T-helper 2 cell (primary cell): Measurements from ENCODE around the gene SNAI3.

Experiments
- DNase-seq, 5 experiments: peaks; one replicate each; pipeline versions ENCODE4 v3.0.0 to v3.0.0-alpha.2; 2012 to 2022
- total RNA-seq, 2 donors: gene quantifications; one replicate each; lab custom pipeline; 2026; lab: John Stamatoyannopoulos, UW

The SNAI3 gene
- 2.5 to 10.6 reads per million in 2 donors for total RNA-seq

DNA sequence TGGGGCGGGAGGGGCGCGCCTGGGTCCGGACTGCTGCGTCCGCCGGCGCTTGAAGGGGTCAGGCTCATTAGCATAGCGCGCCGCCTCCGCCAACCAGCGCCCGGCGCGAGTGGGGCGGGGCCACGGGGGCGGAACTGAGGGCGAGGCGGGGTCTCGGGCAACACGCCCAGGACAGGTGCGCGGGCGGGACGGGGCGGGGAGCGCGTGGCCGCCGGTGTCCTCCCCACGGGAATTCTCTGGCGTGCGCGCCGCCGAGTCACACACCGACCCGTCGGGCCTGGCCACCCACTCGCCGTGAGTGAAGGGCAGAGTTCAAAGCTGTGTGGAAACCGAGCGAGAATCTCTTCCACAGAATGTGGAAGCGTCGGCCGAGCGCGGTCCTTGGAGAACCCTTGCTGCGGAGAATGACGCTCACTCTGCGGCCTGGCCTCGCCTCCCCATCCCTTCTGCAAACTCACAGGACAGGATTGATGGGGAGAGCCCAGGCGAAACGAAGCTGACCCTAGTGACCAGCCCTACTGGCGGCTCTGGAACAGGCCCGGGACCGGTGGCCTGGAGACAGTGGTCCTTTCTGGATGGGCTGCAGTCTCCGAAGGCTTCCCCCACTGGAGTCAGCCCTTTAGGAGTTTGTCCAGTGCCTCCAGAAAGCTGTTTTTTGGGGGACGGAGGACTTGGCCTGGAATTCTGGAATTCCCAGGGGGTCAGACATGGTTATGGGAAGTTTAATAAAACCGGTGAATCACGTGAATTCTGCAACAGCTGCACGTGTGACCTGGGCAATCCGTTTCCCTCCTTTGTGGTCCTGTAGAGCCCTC lies at the start of gene SNAI3:
Gene SNAI3, minus strand, starts transcription at position 69 of the 815 bp plus-strand sequence. CDS start 101 bp downstream, outside the sequence.
- DNase-seq: peak; percentile 75 to 84 (median 80)

GRCh38 chr16:88736088-88736487 lies 49.8 kb upstream of the SNAI3 start:
- no peak for DNase-seq

DNA sequence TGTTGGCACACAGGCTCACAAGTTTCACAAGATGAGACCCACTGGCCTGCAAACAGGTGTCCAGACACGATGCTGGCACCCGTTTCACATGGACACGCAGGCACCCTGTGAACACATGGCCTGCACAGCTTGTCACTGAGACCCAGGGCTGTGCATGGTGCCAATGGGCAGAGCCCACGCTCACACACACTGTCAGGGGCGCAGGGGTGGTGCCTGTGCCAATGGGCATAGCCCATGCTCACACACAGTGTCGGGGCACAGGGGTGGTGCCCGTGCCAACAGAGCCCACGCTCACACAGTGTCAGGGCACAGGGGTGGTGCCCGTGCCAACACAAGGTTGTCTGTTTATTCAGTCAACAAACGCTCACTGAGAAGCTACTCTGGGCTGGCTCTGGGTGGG lies 49.3 kb upstream of the SNAI3 start:
- no peak for DNase-seq

GRCh38 chr16:88735121-88735520 lies 48.8 kb upstream of the SNAI3 start:
- no peak for DNase-seq

DNA sequence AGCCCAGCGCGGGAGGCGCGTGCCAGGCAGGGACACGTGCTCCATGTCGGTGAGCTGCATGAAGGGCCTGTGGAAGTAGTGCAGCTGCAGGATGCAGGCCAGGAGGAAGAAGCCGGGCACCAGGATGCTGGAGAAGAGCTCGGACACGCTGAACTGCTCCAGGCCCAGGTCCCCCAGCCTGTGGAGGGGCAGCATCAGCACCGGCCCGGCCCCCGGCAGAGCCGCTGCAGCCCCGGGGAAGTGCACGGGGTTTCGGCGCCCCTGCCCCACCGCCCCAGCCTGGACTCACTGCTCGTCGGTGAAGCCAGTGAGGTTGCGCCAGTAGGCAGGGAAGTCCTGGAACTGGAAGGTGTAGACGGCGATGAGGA lies 48.0 kb upstream of the SNAI3 start:
- no peak for DNase-seq

GRCh38 chr16:88733630-88734360 lies 47.5 kb upstream of the SNAI3 start:
- DNase-seq: no peak

DNA sequence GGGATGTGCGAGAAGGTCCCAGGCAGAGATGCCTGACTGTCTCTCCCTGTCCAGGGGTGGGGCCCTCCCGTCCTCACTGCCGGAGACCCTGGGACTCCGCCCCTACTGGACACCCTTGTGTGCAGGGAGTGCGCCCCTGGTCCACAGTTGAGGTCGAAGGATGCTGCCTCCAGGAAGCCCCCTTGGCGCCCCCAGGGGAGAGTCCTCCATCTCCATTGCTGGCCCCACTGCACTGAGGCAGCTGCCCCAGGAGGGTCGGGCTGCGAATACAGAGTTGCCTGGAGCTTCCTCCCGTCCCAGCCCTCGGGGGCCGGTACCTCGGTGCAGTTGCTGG lies 46.6 kb upstream of the SNAI3 start:
- DNase-seq: no peak

GRCh38 chr16:88732172-88732960 lies 46.1 kb upstream of the SNAI3 start:
- DNase-seq: no peak

- DNase-seq: no peak
Measured at GRCh38 chr16:88731699-88732098, 45.4 kb upstream of the SNAI3 start.

DNA sequence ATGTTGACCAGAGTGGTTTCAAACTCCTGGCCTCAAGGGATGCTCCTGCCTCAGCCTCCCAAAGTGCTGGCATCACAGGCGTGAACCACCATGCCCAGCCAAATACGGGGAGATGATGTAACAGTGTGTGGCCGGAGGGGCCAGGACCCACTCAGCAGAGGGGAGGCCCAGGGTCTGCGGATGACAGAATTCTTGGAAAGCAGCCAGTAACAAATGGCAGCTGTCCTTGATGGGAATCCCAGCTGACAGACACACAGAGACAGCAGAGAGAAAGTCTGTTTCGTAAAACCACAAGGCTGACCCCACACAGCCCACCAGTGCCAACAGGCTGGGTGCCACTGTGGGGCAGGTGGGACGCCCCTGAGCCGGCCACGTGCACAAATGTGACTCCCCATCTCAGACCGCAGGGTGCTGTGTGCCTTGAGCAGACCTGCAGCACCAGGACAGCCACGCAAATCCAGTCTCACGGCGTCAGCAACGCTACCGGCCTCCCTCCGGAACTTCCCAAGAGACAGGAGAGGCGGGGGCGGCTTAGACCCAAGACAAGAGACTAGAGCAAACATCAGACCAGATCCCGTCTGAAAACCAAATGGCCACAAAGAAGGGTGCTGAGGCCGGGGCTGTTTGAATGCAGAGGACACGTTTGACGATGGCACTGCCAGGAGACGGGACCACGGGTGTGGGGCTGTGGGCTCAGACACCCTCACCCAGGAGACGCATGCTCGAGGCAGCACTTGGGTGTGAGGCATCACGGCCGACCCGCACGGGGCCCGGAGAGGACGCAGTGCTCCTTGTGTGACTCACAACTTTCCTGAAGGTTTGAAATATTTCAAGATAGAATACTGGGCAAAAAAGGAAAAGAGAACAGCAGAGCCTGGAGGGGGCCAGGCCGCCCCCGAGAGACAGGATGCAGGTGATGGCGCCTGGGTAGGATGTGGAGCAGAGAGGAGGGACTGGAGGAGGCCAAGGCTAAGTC lies 44.6 kb upstream of the SNAI3 start:
- no peak for DNase-seq

DNA sequence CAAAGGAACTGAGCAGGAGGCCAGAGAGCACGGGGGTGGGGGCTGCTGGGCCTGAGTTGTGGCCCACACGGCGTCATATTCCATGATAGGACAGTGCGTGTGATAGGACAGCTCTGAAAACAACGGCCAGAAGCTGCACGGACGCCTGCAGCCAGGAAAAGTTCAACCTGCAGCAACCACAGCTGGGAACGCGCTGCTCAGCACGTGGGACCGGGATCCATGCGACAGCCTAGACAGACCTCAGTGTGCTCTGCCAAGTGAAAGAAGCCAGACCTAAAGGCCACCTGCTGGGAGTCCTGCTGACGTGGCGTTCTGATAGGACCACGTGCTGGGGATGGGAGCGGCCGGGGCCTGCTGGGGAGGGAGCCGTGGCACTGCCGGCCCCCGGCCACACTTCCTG lies 41.6 kb upstream of the SNAI3 start:
- no peak for DNase-seq

DNA sequence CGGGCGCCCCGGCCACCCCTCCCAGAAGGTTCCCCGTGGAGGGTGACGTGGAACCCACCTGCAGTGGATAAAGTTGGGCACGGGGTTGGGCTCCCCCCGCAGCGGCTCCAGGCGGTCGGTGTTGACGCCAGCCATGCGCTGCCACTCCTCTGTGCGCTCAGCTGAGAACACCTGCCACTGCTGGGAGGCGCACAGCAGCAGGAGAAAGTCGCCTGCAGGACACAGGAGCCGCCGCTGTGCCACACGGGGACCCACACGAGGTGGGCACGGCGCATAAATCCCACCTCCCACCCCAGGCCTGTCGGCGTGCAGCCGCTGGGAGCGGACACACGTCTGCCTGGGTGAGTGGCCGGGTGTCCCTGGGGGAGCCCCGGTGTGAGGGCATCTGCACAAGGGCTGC lies 40.7 kb upstream of the SNAI3 start:
- no peak for DNase-seq

GRCh38 chr16:88726408-88726749 lies 40.1 kb upstream of the SNAI3 start:
- DNase-seq: no peak

DNA sequence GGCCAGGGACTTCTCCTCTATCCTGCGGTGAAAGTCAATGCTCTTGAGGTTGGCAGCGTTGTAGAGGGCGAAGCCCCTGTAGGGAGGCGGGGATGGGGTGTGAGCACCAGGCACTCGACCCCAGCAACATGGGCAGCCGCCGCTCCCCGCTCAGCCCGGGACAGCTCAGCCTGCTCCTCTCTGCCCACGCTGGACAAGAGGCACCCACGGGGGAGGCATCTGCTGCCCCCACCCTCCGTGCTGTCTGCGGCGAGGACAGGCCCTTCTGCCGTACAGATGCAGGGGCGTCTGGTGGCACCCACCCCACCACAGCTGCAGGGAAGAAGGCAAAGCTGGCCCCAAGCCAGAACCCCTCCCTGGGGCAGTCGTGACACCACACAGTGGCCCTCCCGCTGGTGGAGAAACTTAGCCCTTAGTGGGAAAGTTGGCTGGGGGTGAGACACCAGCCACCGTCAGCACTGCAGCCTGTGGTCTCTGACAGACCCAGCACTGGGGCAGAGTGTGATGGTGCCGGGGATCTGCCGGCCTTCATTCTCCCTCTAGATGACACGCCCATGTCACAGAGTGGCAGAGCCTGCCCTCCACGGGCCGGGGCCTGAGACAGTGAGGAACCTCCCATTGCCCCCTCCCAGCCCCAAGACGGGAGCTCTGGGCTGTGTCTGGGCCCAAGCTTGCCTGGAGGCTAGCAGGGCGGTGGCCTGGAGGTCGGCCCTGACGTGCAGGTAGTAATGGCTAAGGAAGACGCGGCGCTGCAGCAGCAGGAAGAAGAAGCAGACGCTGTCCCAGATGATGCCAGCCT lies 39.5 kb upstream of the SNAI3 start:
- DNase-seq: no peak

- no peak for DNase-seq
Measured at GRCh38 chr16:88724855-88725555, 38.7 kb upstream of the SNAI3 start.

DNA sequence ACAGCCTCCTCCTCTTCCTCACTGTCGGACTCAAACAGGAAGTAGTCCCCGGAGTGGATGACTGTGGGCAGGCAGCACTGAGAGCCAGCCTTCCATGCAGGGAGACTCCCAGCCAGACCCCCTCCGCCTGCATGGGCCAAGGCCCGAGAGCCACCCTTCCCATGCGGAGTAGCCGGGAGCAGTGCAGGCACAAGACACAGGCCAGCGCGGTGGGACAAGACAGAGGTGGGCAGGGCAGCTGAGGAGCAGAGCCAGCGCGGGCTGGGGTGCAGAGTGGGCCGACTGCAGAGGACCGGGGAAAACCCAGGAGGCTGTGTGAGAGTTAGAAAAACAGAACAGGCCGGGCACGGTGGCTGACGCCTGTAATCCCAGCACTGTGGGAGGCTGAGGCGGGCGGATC lies 37.6 kb upstream of the SNAI3 start:
- no peak for DNase-seq

DNA sequence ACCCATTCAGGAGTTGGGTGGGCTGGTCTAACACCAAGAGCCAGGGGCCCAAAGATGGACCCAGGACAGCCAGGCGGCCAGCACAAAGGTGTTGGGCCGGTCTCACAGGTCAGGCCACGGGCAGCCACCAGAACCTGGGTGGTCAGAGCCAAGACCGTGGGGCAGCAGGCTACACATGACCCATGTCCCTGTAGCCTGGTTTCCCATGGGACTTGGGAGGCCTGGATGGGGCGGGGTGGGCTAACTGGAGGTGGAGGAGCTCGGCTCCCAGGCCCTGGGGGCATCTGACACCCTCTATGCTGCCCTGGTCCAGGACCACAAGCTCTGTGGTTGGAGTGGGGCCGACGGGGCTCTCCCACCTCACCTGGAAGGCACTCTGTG lies 37.2 kb upstream of the SNAI3 start:
- no peak for DNase-seq

- no peak for DNase-seq
Measured at GRCh38 chr16:88722784-88723506, 36.6 kb upstream of the SNAI3 start.

GRCh38 chr16:88721815-88722755 lies 35.8 kb upstream of the SNAI3 start:
- no peak for DNase-seq
